ENCODE data around the gene PRPF40A.
"Not testable (repeated sequence)": the region's sequence is repeated elsewhere in the genome, so short reads cannot be mapped to it uniquely, and the experiment has no call there.

Gene PRPF40A

DNA sequence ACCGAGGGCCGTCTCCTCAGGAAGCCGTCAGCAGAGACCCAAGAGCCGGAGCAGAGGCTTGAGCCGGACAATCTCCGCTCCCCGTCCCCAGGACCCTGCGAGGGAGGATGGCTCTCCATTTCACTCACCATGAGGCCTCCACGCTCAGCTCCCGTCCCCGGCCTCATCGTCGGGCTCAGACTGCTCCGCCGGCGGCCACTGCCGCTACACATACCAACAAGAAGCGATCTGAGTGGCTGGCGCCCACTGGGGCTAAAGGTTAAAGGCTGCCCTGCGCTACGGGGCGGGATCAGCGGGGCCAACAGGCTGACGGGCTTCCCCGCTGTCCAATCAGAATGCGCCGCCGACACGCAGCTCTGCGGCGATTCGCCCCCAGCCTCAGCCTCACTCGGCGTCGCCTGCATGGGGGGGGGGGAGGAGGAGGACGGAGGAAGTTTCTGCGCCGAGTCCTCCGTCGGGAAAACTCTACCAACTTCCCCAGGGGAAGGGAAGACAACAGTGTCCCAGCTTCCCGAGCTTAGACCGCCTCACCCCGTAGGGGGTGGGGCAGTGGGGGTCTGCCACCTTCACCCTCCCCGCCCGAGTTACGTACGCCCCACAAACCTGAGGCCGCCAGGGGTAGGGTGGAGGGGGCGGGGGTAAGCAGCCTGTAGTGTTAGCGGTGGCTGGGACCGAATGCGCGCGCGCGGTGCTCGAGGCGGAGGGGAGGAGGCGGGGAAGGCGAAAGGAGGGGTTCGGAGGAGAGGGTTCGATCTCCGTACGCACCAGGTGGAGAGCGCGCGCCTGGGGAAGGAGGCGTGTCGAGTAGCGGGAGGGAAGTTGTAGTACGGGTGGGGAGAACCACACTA, at the start of gene PRPF40A:
Gene PRPF40A, minus strand, starts transcription at position 234 of the 848 bp plus-strand sequence. Its CDS starts 22 bp downstream, at position 212.
- TF ChIP-seq, protein P1, sequence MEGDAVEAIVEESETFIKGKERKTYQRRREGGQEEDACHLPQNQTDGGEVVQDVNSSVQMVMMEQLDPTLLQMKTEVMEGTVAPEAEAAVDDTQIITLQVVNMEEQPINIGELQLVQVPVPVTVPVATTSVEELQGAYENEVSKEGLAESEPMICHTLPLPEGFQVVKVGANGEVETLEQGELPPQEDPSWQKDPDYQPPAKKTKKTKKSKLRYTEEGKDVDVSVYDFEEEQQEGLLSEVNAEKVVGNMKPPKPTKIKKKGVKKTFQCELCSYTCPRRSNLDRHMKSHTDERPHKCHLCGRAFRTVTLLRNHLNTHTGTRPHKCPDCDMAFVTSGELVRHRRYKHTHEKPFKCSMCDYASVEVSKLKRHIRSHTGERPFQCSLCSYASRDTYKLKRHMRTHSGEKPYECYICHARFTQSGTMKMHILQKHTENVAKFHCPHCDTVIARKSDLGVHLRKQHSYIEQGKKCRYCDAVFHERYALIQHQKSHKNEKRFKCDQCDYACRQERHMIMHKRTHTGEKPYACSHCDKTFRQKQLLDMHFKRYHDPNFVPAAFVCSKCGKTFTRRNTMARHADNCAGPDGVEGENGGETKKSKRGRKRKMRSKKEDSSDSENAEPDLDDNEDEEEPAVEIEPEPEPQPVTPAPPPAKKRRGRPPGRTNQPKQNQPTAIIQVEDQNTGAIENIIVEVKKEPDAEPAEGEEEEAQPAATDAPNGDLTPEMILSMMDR (conservative IDR thresholded peaks at IDR 0.05) = no peak
- H3K27ac ChIP-seq = peak within 1 kb of the TSS; percentile 94

DNA sequence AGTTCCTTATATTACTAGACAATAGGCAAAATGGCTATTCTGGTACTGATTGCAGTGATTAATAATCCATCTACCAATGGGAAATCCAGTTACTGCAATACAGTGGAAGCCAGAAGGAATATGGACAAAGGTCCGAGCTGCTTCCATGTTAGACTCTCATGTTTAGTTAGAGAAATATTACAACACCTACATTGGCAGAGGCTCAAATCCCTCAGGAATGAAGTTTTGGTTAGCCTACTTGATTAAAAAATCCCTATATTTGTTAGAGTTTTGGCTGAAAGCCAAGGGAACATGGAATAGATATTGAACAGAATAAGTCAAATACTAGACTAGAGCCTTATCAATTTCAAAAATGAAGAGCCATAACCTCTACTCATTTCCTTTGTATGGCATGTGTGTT, 49.7 kb upstream of the PRPF40A start:
- TF ChIP-seq, protein P1 (conservative IDR thresholded peaks at IDR 0.05) = no peak
- no peak overlapping the region for H3K27ac ChIP-seq

DNA sequence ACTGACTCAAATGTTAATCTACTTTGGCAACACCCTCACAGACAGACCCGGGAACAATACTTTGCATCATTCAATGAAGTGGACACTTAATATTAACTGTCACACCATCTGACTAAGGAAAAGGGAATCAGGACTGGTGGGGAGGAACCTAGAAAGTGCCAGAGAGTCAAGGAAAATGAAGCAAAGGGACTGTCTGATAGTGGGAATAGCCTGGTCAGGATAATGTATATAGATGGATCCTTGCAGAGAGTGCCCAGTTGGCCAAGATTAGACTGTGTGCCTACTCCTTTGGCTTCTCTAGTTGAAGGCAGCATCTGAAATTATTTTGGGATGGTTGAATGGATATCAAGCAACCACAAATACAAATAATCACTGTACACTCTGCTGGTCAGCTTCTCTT, 46.4 kb upstream of the PRPF40A start:
- no peak overlapping the region for H3K27ac ChIP-seq
- TF ChIP-seq, protein P1 (conservative IDR thresholded peaks at IDR 0.05) = no peak

DNA sequence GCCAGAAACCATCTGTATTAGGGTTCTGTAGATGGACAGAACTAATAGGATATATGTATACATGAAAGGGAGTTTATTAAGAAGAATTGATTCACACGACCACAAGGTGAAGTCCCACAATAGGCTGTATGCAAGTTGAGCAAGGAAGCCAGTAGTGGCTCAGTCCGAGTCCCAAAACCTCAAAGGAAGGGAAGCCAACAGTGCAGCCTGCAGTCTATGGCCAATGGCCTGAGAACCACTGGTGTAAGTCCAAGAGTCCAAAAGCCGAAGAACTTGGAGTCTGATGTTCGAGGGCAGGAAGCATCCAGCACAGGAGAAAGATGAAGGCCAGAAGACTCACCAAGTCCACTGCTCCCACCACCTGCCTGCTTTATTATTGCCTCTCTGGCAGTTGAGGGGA, 45.9 kb upstream of the PRPF40A start:
- H3K27ac ChIP-seq = not testable (repeated sequence)

DNA sequence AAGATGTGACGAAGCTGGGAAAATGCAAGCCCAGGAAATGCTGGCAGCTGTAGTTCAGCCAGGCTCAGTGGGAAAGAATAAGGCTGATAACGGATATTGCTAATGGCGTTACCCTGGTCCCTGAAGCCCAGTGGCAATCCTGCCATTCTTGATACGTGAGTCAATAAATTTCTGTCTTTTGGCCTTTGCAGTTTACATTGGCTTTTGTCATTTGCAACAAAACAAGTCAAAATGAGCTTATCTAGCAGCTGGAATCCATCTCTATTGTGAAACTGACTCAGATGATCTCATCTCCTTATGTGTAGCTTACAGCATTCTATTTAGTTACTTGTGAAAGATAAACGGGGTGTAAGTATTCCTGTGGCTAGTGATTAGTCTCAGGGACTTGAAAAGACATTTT, 44.9 kb upstream of the PRPF40A start:
- TF ChIP-seq, protein P1 (conservative IDR thresholded peaks at IDR 0.05) = no peak
- H3K27ac ChIP-seq = no peak overlapping the region

DNA sequence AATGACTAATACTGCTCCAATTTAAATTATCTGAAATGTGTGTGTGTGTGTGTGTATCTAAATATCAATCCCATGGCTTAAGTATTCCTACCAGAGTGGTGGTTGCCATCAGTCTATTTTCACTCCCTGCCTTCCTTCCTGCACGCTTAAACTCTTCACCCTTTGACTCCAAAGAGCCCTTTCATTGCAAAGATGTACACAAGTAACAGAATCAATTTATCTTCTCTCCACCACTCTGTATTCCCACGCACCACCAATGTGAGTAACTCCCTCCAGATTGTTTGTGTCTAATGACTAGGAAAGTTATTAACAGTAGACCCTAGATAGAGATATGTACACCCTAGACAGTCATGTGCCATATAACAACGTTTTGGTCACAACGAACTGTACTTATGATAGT, 44.0 kb upstream of the PRPF40A start:
- H3K27ac ChIP-seq = no peak overlapping the region
- TF ChIP-seq, protein P1 (conservative IDR thresholded peaks at IDR 0.05) = no peak

DNA sequence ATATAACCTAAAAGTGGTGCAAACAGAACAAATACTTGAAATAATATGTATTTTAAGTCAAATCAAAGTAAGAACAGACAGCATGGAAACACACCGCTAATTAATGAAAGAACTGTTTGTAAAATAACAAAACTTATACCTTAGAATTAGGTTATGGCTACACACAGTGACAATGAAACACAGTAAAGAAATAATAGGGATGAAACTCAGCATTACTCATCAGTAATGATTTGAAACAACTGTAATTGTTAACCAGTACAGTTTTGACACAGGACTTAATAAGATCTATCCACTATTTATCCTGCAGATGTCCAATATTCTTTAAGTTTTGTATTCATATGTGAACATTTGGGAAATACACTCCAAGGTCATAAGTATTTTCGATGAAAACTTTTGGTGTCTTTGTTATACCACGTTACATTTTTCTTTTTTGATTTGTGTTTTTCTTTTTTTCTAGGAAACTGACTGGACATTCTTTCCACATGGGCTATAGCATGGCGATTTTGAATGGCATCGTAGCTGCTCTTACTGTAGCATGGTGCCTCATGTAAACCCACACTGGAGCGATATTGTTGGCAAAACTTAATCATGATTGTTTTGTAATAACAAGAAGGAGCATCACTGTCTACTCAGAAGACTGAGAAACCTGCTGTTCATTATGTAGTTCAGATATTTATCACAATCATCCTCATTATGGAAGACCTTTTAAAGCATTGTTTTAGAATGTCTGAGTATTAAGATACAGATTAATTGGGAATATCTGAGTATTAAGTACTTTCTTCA, 42.2 kb upstream of the PRPF40A start:
- TF ChIP-seq, protein P1 (conservative IDR thresholded peaks at IDR 0.05) = no peak
- H3K27ac ChIP-seq = no peak overlapping the region

Measured in VCaP (cell line).